SU-DHL-6 (cell line): Measurements from ENCODE around the gene RIMBP2.

Experiments used
- EZH2phosphoT487 ChIP-seq: fragments of 200-600 bp; sonication (generic), shearing (Covaris generic); conservative IDR thresholded peaks from 2 replicates; pipeline ENCODE4 v1.6.1; 2018; ENCODE audit warnings: mild to moderate bottlenecking, antibody characterized with exemption, low read length, moderate library complexity, mixed read lengths
- TF ChIP-seq, protein P1 (sequence below): fragments of 200-600 bp; sonication (generic); IDR thresholded peaks from one replicate; pipeline ENCODE4 v1.5.1; 2017; ENCODE audit warnings: antibody characterized with exemption, mild to moderate bottlenecking, low read length, moderate library complexity; ENCODE audit not compliant: insufficient read depth, poor library complexity, severe bottlenecking

GRCh38 chr12:130579231-130579630 is 136.9 kb downstream of the RIMBP2 start:
- TF ChIP-seq, protein P1, sequence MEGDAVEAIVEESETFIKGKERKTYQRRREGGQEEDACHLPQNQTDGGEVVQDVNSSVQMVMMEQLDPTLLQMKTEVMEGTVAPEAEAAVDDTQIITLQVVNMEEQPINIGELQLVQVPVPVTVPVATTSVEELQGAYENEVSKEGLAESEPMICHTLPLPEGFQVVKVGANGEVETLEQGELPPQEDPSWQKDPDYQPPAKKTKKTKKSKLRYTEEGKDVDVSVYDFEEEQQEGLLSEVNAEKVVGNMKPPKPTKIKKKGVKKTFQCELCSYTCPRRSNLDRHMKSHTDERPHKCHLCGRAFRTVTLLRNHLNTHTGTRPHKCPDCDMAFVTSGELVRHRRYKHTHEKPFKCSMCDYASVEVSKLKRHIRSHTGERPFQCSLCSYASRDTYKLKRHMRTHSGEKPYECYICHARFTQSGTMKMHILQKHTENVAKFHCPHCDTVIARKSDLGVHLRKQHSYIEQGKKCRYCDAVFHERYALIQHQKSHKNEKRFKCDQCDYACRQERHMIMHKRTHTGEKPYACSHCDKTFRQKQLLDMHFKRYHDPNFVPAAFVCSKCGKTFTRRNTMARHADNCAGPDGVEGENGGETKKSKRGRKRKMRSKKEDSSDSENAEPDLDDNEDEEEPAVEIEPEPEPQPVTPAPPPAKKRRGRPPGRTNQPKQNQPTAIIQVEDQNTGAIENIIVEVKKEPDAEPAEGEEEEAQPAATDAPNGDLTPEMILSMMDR, result no peak
- no peak for TF ChIP-seq EZH2phosphoT487
